WTC11 (cell line): ENCODE results near the gene LZTR1. TPM values are rescaled to one million over a fixed set of nuclear protein-coding genes. Genes with fewer than 3 reads are reported as not detected.

Experiments used
- ATAC-seq: fragments of 200-7000 bp; cut with Tn5 transposase; 2 replicates; pipeline ENCODE4 v1.10.0; 2021; ENCODE audit warnings: mild to moderate bottlenecking, moderate library complexity
- CTCF ChIA-PET: fragments of 300-600 bp; sonication (Branson Sonifier 250); formaldehyde crosslinking; loops from one replicate; lab custom pipeline; 2021; ENCODE audit warnings: antibody characterized with exemption; lab: Charles Lee
- POLR2A ChIA-PET: fragments of 350-600 bp; sonication (Branson Sonifier 250); formaldehyde crosslinking; loops from one replicate; lab custom pipeline; 2021; ENCODE audit warnings: antibody characterized with exemption; lab: Charles Lee
- DNase-seq: peaks from one replicate; pipeline ENCODE4 v3.0.0; 2021; ENCODE audit warnings: low spot score
- H3K27ac Mint-ChIP-seq: 2 replicates; pipeline ENCODE4 v1.8.0; 2021; ENCODE audit warnings: mixed read lengths
- H3K27me3 Mint-ChIP-seq: 2 replicates; pipeline ENCODE4 v1.8.0; 2021; ENCODE audit warnings: low read depth, mild to moderate bottlenecking, moderate library complexity, mixed read lengths
- H3K36me3 Mint-ChIP-seq: 2 replicates; pipeline ENCODE4 v1.8.0; 2021; ENCODE audit warnings: mixed read lengths
- H3K4me1 Mint-ChIP-seq: 2 replicates; pipeline ENCODE4 v1.8.0; 2022; ENCODE audit warnings: mixed read lengths
- H3K4me3 Mint-ChIP-seq: 2 replicates; pipeline ENCODE4 v1.8.0; 2021; ENCODE audit warnings: mild to moderate bottlenecking, moderate library complexity, mixed read lengths
- H3K9me3 Mint-ChIP-seq: 2 replicates; pipeline ENCODE4 v1.8.0; 2021; ENCODE audit warnings: mixed read lengths
- ESRRA ChIP-seq: sonication (generic); formaldehyde crosslinking; IDR thresholded peaks from 2 replicates; pipeline ENCODE4 v1.8.1; 2022; ENCODE audit warnings: mild to moderate bottlenecking, missing genetic modification reagents, borderline replicate concordance
- FOXJ3 ChIP-seq: sonication (generic); formaldehyde crosslinking; IDR thresholded peaks from 2 replicates; pipeline ENCODE4 v1.9.0; 2021; ENCODE audit warnings: missing genetic modification reagents, mild to moderate bottlenecking, borderline replicate concordance
- FOXK1 ChIP-seq: sonication (generic); formaldehyde crosslinking; IDR thresholded peaks from 2 replicates; pipeline ENCODE4 v1.8.0; 2022; ENCODE audit warnings: mild to moderate bottlenecking, moderate library complexity, missing genetic modification reagents
- GABPB1 ChIP-seq: sonication (generic); formaldehyde crosslinking; IDR thresholded peaks from 2 replicates; pipeline ENCODE4 v1.8.1; 2023; ENCODE audit warnings: mild to moderate bottlenecking, missing genetic modification reagents
- GRHL2 ChIP-seq: fragments of 250-450 bp; sonication (Bioruptor Pico); IDR thresholded peaks from 2 replicates; pipeline ENCODE4 v1.8.0; 2022; ENCODE audit warnings: mild to moderate bottlenecking, moderate library complexity; ENCODE audit not compliant: insufficient replicate concordance, severe bottlenecking
- GTF2I ChIP-seq: fragments of 250-450 bp; sonication (Bioruptor Pico); conservative IDR thresholded peaks from 2 replicates; pipeline ENCODE4 v1.4.0; 2021; ENCODE audit warnings: mild to moderate bottlenecking
- NFATC4 ChIP-seq: fragments of 250-450 bp; sonication (Bioruptor Pico); IDR thresholded peaks from 2 replicates; pipeline ENCODE4 v1.9.0; 2021; ENCODE audit warnings: mild to moderate bottlenecking
- NR1H2 ChIP-seq: sonication (generic); formaldehyde crosslinking; IDR thresholded peaks from 2 replicates; pipeline ENCODE4 v1.9.0; 2021; ENCODE audit warnings: mild to moderate bottlenecking, moderate library complexity, missing genetic modification reagents
- NR3C1 ChIP-seq: sonication (generic); formaldehyde crosslinking; conservative IDR thresholded peaks from 2 replicates; pipeline ENCODE4 v1.8.1; 2023; ENCODE audit warnings: low read depth, mild to moderate bottlenecking, missing genetic modification reagents
- OVOL2 ChIP-seq: fragments of 250-450 bp; sonication (Bioruptor Pico); IDR thresholded peaks from 2 replicates; pipeline ENCODE4 v1.9.0; 2021; ENCODE audit warnings: mild to moderate bottlenecking, borderline replicate concordance
- RORB ChIP-seq: fragments of 250-450 bp; sonication (Bioruptor Pico); IDR thresholded peaks from 2 replicates; pipeline ENCODE4 v1.9.0; 2021; ENCODE audit warnings: mild to moderate bottlenecking
- SMAD4 ChIP-seq: sonication (generic); formaldehyde crosslinking; IDR thresholded peaks from 2 replicates; pipeline ENCODE4 v1.8.0; 2022; ENCODE audit warnings: mild to moderate bottlenecking, missing genetic modification reagents
- SOX15 ChIP-seq: fragments of 250-450 bp; sonication (Bioruptor Pico); IDR thresholded peaks from 2 replicates; pipeline ENCODE4 v1.9.0; 2021; ENCODE audit warnings: mild to moderate bottlenecking
- ZNF121 ChIP-seq: sonication (generic); formaldehyde crosslinking; IDR thresholded peaks from 2 replicates; pipeline ENCODE4 v1.8.0; 2023; ENCODE audit warnings: missing genetic modification reagents
- ZNF232 ChIP-seq: sonication (generic); formaldehyde crosslinking; IDR thresholded peaks from 2 replicates; pipeline ENCODE4 v1.8.0; 2022; ENCODE audit warnings: mild to moderate bottlenecking, missing genetic modification reagents
- ZNF317 ChIP-seq: sonication (generic); formaldehyde crosslinking; IDR thresholded peaks from 2 replicates; pipeline ENCODE4 v1.8.1; 2023; ENCODE audit warnings: low read depth, mild to moderate bottlenecking, moderate library complexity, missing genetic modification reagents, borderline replicate concordance
- total RNA-seq: library from RNA; stranded (reverse); gene quantifications from 3 replicates; pipeline ENCODE4 v1.2.3, GENCODE V29; 2021
- TF ChIP-seq, protein P1 (sequence below): fragments of 250-450 bp; sonication (Bioruptor Pico); IDR thresholded peaks from 2 replicates; pipeline ENCODE4 v1.8.0; 2021; ENCODE audit warnings: mild to moderate bottlenecking
- TF ChIP-seq, protein P2 (sequence below): sonication (generic); formaldehyde crosslinking; IDR thresholded peaks from 2 replicates; pipeline ENCODE4 v1.8.0; 2023; ENCODE audit warnings: missing genetic modification reagents, mild to moderate bottlenecking, borderline replicate concordance
- TF ChIP-seq, protein P3 (sequence below): sonication (generic); formaldehyde crosslinking; conservative IDR thresholded peaks from 2 replicates; pipeline ENCODE4 v1.8.1; 2023; ENCODE audit warnings: mild to moderate bottlenecking, low read depth, missing genetic modification reagents, moderate library complexity
- TF ChIP-seq, protein P4 (sequence below): sonication (generic); formaldehyde crosslinking; IDR thresholded peaks from 2 replicates; pipeline ENCODE4 v1.8.0; 2022; ENCODE audit warnings: mild to moderate bottlenecking, missing genetic modification reagents

The LZTR1 gene
- total RNA-seq, 1 experiment from 2014 or later: 38.3 TPM

DNA sequence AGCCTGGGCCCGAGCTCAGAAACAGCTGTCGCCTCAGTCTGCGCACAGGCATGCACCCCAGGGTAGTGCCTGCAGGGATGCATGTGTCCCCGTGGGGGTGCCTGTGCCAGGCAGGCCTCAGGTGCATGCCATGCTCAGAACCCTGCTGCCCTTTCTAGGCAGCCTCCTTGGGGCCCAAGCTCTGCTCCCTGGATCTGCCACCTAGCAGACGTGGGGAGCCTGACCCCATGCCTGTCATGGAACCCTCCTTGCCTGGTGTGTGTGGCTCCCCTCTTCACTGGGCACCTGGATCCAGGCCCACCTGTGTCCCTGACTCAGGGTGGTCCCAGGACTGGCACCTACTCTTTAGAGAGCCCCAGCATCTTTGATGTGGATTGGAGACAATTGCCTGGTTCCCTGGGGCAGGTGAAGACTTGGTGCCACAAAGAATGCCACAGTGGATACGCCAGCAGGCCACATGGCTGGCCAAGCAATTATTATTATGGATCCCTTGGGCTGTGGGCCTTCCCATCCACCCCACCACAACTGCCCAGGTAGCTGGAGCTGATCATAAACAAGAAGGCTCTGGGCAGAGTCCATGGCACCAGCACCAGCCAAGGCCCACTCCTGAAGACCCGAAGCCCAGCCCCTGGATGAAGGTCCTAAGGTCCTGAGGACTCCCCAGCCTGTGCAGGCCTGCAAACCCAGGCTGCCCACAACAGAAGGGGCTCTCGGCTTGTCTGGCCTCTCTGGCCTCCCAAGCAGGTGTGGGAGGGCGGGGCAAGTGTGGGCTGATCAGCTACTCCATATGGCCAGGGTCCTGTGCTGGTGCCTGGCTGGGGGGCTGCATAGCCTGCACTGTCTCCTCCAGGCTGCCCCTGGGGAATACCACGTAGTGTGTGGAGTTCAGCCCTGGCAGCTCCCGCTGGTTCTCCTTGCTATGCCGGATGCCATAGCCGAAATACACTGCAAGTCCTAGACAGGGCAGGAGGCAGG, 46.5 kb downstream of the LZTR1 start:
- H3K4me1 Mint-ChIP-seq: peaks cover 6% of the 10 kb centered on the region
- TF ChIP-seq OVOL2 (CRISPR knock-in tag) (no peak), FOXJ3 (CRISPR knock-in tag) (no peak), SOX15 (no peak), GTF2I (CRISPR knock-in tag) (no peak), NR3C1 (CRISPR knock-in tag) (no peak), SMAD4 (no peak), GABPB1 (CRISPR knock-in tag) (no peak), ZNF121 (CRISPR knock-in tag) (no peak), ZNF232 (CRISPR knock-in tag) (no peak), NFATC4 (CRISPR knock-in tag) (no peak), ESRRA (CRISPR knock-in tag) (no peak), NR1H2 (CRISPR knock-in tag) (no peak), ZNF317 (CRISPR knock-in tag) (no peak), GRHL2 (CRISPR knock-in tag) (no peak), RORB (CRISPR knock-in tag) (no peak), FOXK1 (CRISPR knock-in tag) (no peak)
- TF ChIP-seq, protein P1, sequence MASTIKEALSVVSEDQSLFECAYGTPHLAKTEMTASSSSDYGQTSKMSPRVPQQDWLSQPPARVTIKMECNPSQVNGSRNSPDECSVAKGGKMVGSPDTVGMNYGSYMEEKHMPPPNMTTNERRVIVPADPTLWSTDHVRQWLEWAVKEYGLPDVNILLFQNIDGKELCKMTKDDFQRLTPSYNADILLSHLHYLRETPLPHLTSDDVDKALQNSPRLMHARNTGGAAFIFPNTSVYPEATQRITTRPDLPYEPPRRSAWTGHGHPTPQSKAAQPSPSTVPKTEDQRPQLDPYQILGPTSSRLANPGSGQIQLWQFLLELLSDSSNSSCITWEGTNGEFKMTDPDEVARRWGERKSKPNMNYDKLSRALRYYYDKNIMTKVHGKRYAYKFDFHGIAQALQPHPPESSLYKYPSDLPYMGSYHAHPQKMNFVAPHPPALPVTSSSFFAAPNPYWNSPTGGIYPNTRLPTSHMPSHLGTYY (CRISPR knock-in tag): no peak
- TF ChIP-seq, protein P2, sequence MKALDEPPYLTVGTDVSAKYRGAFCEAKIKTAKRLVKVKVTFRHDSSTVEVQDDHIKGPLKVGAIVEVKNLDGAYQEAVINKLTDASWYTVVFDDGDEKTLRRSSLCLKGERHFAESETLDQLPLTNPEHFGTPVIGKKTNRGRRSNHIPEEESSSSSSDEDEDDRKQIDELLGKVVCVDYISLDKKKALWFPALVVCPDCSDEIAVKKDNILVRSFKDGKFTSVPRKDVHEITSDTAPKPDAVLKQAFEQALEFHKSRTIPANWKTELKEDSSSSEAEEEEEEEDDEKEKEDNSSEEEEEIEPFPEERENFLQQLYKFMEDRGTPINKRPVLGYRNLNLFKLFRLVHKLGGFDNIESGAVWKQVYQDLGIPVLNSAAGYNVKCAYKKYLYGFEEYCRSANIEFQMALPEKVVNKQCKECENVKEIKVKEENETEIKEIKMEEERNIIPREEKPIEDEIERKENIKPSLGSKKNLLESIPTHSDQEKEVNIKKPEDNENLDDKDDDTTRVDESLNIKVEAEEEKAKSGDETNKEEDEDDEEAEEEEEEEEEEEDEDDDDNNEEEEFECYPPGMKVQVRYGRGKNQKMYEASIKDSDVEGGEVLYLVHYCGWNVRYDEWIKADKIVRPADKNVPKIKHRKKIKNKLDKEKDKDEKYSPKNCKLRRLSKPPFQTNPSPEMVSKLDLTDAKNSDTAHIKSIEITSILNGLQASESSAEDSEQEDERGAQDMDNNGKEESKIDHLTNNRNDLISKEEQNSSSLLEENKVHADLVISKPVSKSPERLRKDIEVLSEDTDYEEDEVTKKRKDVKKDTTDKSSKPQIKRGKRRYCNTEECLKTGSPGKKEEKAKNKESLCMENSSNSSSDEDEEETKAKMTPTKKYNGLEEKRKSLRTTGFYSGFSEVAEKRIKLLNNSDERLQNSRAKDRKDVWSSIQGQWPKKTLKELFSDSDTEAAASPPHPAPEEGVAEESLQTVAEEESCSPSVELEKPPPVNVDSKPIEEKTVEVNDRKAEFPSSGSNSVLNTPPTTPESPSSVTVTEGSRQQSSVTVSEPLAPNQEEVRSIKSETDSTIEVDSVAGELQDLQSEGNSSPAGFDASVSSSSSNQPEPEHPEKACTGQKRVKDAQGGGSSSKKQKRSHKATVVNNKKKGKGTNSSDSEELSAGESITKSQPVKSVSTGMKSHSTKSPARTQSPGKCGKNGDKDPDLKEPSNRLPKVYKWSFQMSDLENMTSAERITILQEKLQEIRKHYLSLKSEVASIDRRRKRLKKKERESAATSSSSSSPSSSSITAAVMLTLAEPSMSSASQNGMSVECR (CRISPR knock-in tag): no peak
- TF ChIP-seq, protein P3, sequence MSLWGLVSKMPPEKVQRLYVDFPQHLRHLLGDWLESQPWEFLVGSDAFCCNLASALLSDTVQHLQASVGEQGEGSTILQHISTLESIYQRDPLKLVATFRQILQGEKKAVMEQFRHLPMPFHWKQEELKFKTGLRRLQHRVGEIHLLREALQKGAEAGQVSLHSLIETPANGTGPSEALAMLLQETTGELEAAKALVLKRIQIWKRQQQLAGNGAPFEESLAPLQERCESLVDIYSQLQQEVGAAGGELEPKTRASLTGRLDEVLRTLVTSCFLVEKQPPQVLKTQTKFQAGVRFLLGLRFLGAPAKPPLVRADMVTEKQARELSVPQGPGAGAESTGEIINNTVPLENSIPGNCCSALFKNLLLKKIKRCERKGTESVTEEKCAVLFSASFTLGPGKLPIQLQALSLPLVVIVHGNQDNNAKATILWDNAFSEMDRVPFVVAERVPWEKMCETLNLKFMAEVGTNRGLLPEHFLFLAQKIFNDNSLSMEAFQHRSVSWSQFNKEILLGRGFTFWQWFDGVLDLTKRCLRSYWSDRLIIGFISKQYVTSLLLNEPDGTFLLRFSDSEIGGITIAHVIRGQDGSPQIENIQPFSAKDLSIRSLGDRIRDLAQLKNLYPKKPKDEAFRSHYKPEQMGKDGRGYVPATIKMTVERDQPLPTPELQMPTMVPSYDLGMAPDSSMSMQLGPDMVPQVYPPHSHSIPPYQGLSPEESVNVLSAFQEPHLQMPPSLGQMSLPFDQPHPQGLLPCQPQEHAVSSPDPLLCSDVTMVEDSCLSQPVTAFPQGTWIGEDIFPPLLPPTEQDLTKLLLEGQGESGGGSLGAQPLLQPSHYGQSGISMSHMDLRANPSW (CRISPR knock-in tag): no peak
- TF ChIP-seq, protein P4, sequence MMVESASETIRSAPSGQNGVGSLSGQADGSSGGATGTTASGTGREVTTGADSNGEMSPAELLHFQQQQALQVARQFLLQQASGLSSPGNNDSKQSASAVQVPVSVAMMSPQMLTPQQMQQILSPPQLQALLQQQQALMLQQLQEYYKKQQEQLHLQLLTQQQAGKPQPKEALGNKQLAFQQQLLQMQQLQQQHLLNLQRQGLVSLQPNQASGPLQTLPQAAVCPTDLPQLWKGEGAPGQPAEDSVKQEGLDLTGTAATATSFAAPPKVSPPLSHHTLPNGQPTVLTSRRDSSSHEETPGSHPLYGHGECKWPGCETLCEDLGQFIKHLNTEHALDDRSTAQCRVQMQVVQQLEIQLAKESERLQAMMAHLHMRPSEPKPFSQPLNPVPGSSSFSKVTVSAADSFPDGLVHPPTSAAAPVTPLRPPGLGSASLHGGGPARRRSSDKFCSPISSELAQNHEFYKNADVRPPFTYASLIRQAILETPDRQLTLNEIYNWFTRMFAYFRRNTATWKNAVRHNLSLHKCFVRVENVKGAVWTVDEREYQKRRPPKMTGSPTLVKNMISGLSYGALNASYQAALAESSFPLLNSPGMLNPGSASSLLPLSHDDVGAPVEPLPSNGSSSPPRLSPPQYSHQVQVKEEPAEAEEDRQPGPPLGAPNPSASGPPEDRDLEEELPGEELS (CRISPR knock-in tag): no peak
- no peaks in the 10 kb centered on the region for H3K36me3 Mint-ChIP-seq
- DNase-seq (no peak), ATAC-seq (no peak)
- H3K9me3 Mint-ChIP-seq: no peaks in the 10 kb centered on the region
- H3K27me3 Mint-ChIP-seq: peaks cover 31% of the 10 kb centered on the region
- ChIA-PET POLR2A (no interaction called here), CTCF (interaction anchor here (0.9 to 2.4 kb wide), 2 partner anchors 8 to 14 kb away, joined by 3 to 9 read pairs; no protein-coding TSS in a partner anchor)
- H3K27ac Mint-ChIP-seq: no peak overlapping the region
- no peak overlapping the region for H3K4me3 Mint-ChIP-seq
